ENCODE results near the gene NACAD. TPM values are rescaled to one million over a fixed set of nuclear protein-coding genes. Genes with fewer than 3 reads are reported as not detected.
A peak's percentile ranks its signal among the peaks of the same experiment; 100 is the strongest.

NACAD gene
- total RNA-seq, 1 experiment from 2014 or later: 5.5 TPM

- no peak for TF ChIP-seq AR (CRISPR knock-in tag; IDR thresholded peaks at IDR 0.05)
- TF ChIP-seq SOX15 (CRISPR knock-in tag; IDR thresholded peaks at IDR 0.05): no peak
- TF ChIP-seq ZNF317 (CRISPR knock-in tag; IDR thresholded peaks at IDR 0.05; ENCODE audit: borderline replicate concordance, low read depth): no peak
- no peak for TF ChIP-seq ZNF138 (CRISPR knock-in tag; conservative IDR thresholded peaks at IDR 0.05)
- no peak for TF ChIP-seq IRF2 (CRISPR knock-in tag; IDR thresholded peaks at IDR 0.05; ENCODE audit: borderline replicate concordance, low read depth)
- TF ChIP-seq CTCF (IDR thresholded peaks at IDR 0.05): no peak
Measured at GRCh38 chr7:45033931-45034290, 54.9 kb downstream of the NACAD start (continued).

- ChIA-PET CTCF (interaction anchor here (0.9 to 2.9 kb wide), 3 partner anchors 52 to 102 kb away, joined by 3 to 10 read pairs (median 4); no protein-coding TSS in a partner anchor), POLR2A (interaction anchor here (0.7 kb wide), 1 partner anchor 34 kb away, joined by 5 read pairs; no protein-coding TSS in a partner anchor)
- no peak overlapping the region for H3K4me3 Mint-ChIP-seq
- H3K27ac Mint-ChIP-seq: peak overlapping the region; percentile 90
- no peaks in the 10 kb centered on the region for H3K9me3 Mint-ChIP-seq
- no peaks in the 10 kb centered on the region for H3K27me3 Mint-ChIP-seq (ENCODE audit: low read depth)
- H3K4me1 Mint-ChIP-seq: peaks cover 32% of the 10 kb centered on the region
- ATAC-seq: no peak
- no peak for DNase-seq (ENCODE audit: low spot score)
- peaks cover 5% of the 10 kb centered on the region for H3K36me3 Mint-ChIP-seq
- TF ChIP-seq IRF2 (CRISPR knock-in tag; IDR thresholded peaks at IDR 0.05; ENCODE audit: borderline replicate concordance, low read depth) (no peak), TEAD1 (CRISPR knock-in tag; IDR thresholded peaks at IDR 0.05) (no peak), SOX15 (CRISPR knock-in tag; IDR thresholded peaks at IDR 0.05) (no peak), NFE2L1 (CRISPR knock-in tag; IDR thresholded peaks at IDR 0.05) (no peak), ZBTB21 (CRISPR knock-in tag; IDR thresholded peaks at IDR 0.05; ENCODE audit: borderline replicate concordance) (no peak), ZNF671 (CRISPR knock-in tag; IDR thresholded peaks at IDR 0.05) (no peak), SMAD4 (CRISPR knock-in tag; IDR thresholded peaks at IDR 0.05) (no peak), EMX1 (CRISPR knock-in tag; IDR thresholded peaks at IDR 0.05) (no peak), PREB (CRISPR knock-in tag; IDR thresholded peaks at IDR 0.05; ENCODE audit: borderline replicate concordance) (no peak), AFF4 (CRISPR knock-in tag; IDR thresholded peaks at IDR 0.05; ENCODE audit: borderline replicate concordance) (no peak)
- TF ChIP-seq, protein P1, sequence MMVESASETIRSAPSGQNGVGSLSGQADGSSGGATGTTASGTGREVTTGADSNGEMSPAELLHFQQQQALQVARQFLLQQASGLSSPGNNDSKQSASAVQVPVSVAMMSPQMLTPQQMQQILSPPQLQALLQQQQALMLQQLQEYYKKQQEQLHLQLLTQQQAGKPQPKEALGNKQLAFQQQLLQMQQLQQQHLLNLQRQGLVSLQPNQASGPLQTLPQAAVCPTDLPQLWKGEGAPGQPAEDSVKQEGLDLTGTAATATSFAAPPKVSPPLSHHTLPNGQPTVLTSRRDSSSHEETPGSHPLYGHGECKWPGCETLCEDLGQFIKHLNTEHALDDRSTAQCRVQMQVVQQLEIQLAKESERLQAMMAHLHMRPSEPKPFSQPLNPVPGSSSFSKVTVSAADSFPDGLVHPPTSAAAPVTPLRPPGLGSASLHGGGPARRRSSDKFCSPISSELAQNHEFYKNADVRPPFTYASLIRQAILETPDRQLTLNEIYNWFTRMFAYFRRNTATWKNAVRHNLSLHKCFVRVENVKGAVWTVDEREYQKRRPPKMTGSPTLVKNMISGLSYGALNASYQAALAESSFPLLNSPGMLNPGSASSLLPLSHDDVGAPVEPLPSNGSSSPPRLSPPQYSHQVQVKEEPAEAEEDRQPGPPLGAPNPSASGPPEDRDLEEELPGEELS (CRISPR knock-in tag; IDR thresholded peaks at IDR 0.05): no peak
- TF ChIP-seq, protein P2, sequence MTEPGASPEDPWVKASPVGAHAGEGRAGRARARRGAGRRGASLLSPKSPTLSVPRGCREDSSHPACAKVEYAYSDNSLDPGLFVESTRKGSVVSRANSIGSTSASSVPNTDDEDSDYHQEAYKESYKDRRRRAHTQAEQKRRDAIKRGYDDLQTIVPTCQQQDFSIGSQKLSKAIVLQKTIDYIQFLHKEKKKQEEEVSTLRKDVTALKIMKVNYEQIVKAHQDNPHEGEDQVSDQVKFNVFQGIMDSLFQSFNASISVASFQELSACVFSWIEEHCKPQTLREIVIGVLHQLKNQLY (CRISPR knock-in tag; IDR thresholded peaks at IDR 0.05): no peak
- TF ChIP-seq, protein P3, sequence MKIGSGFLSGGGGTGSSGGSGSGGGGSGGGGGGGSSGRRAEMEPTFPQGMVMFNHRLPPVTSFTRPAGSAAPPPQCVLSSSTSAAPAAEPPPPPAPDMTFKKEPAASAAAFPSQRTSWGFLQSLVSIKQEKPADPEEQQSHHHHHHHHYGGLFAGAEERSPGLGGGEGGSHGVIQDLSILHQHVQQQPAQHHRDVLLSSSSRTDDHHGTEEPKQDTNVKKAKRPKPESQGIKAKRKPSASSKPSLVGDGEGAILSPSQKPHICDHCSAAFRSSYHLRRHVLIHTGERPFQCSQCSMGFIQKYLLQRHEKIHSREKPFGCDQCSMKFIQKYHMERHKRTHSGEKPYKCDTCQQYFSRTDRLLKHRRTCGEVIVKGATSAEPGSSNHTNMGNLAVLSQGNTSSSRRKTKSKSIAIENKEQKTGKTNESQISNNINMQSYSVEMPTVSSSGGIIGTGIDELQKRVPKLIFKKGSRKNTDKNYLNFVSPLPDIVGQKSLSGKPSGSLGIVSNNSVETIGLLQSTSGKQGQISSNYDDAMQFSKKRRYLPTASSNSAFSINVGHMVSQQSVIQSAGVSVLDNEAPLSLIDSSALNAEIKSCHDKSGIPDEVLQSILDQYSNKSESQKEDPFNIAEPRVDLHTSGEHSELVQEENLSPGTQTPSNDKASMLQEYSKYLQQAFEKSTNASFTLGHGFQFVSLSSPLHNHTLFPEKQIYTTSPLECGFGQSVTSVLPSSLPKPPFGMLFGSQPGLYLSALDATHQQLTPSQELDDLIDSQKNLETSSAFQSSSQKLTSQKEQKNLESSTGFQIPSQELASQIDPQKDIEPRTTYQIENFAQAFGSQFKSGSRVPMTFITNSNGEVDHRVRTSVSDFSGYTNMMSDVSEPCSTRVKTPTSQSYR (CRISPR knock-in tag; IDR thresholded peaks at IDR 0.05): no peak
- TF ChIP-seq, protein P4, sequence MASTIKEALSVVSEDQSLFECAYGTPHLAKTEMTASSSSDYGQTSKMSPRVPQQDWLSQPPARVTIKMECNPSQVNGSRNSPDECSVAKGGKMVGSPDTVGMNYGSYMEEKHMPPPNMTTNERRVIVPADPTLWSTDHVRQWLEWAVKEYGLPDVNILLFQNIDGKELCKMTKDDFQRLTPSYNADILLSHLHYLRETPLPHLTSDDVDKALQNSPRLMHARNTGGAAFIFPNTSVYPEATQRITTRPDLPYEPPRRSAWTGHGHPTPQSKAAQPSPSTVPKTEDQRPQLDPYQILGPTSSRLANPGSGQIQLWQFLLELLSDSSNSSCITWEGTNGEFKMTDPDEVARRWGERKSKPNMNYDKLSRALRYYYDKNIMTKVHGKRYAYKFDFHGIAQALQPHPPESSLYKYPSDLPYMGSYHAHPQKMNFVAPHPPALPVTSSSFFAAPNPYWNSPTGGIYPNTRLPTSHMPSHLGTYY (CRISPR knock-in tag; IDR thresholded peaks at IDR 0.05): no peak
Measured at GRCh38 chr7:45033261-45033930, 55.4 kb downstream of the NACAD start.
